GM23338 (cell line): Measurements from ENCODE around the gene SLIT1. TPM values are rescaled to one million over a fixed set of nuclear protein-coding genes. Genes with fewer than 3 reads are reported as not detected.

Source experiments
- ATAC-seq: fragments of 200-7000 bp; cut with Tn5 transposase; 3 replicates; pipeline ENCODE4 v1.9.1; 2020
- DNase-seq: peaks from one replicate; pipeline ENCODE4 v3.0.0-alpha.2; 2015; ENCODE audit warnings: low spot score
- H2AFZ ChIP-seq: fragments of 200-600 bp; sonication (generic); 2 replicates; pipeline ENCODE4 v1.8.0; 2016; ENCODE audit warnings: antibody characterized with exemption, mild to moderate bottlenecking, moderate library complexity
- H3F3A ChIP-seq: fragments of 200-600 bp; sonication (generic); replicated peaks from 2 replicates; pipeline ENCODE4 v1.8.0; 2017; ENCODE audit warnings: antibody characterized with exemption, mixed run types, low read depth
- H3K27ac ChIP-seq: fragments of 200-600 bp; sonication (generic); 2 replicates; pipeline ENCODE4 v1.6.1; 2016; ENCODE audit warnings: low read depth
- H3K27me3 ChIP-seq: fragments of 200-600 bp; sonication (generic); 2 replicates; pipeline ENCODE4 v1.8.0; 2016; ENCODE audit warnings: mild to moderate bottlenecking, mixed run types, moderate library complexity; ENCODE audit not compliant: insufficient read depth
- H3K36me3 ChIP-seq: fragments of 200-600 bp; sonication (generic); 2 replicates; pipeline ENCODE4 v1.8.0; 2016; ENCODE audit warnings: mild to moderate bottlenecking; ENCODE audit not compliant: insufficient read depth
- H3K4me1 ChIP-seq: fragments of 200-600 bp; sonication (generic); 2 replicates; pipeline ENCODE4 v1.8.0; 2016; ENCODE audit warnings: mild to moderate bottlenecking, moderate library complexity; ENCODE audit not compliant: insufficient read depth
- H3K4me2 ChIP-seq: fragments of 200-600 bp; sonication (generic); 2 replicates; pipeline ENCODE4 v1.7.1; 2017; ENCODE audit warnings: mixed run types
- H3K4me3 ChIP-seq: fragments of 200-600 bp; sonication (generic); 2 replicates; pipeline ENCODE4 v1.6.1; 2016; ENCODE audit warnings: mixed run types
- H3K79me2 ChIP-seq: fragments of 200-600 bp; sonication (generic); replicated peaks from 2 replicates; pipeline ENCODE4 v1.8.0; 2017; ENCODE audit warnings: mild to moderate bottlenecking; ENCODE audit not compliant: insufficient read depth
- H3K9me2 ChIP-seq: fragments of 200-600 bp; sonication (generic); 2 replicates; pipeline ENCODE4 v1.8.0; 2017; ENCODE audit not compliant: insufficient read depth
- H4K20me1 ChIP-seq: fragments of 200-600 bp; sonication (generic); replicated peaks from 2 replicates; pipeline ENCODE4 v1.8.0; 2017; ENCODE audit warnings: mild to moderate bottlenecking; ENCODE audit not compliant: insufficient read depth
- H3K27ac Mint-ChIP-seq: 2 replicates; pipeline ENCODE4 v1.8.0; 2020; ENCODE audit warnings: inconsistent platforms, mild to moderate bottlenecking, moderate library complexity, mixed read lengths
- H3K27me3 Mint-ChIP-seq: 3 replicates; pipeline ENCODE4 v1.8.0; 2022; ENCODE audit warnings: low read depth, mild to moderate bottlenecking, moderate library complexity, mixed read lengths, inconsistent platforms; ENCODE audit not compliant: insufficient read depth, poor library complexity
- H3K36me3 Mint-ChIP-seq: 3 replicates; pipeline ENCODE4 v1.8.0; 2021; ENCODE audit warnings: low read depth, mild to moderate bottlenecking, inconsistent platforms, moderate library complexity, mixed read lengths
- H3K4me1 Mint-ChIP-seq: 3 replicates; pipeline ENCODE4 v1.8.0; 2020; ENCODE audit warnings: mild to moderate bottlenecking, inconsistent platforms, mixed read lengths
- H3K4me3 Mint-ChIP-seq: 3 replicates; pipeline ENCODE4 v1.8.0; 2021; ENCODE audit warnings: moderate library complexity, mild to moderate bottlenecking, inconsistent platforms, mixed read lengths
- H3K9me3 Mint-ChIP-seq: 3 replicates; pipeline ENCODE4 v1.8.0; 2020; ENCODE audit warnings: moderate library complexity, mild to moderate bottlenecking, inconsistent platforms, mixed read lengths
- CREB1 ChIP-seq: fragments of 250-450 bp; sonication (Bioruptor Pico); IDR thresholded peaks from 2 replicates; pipeline ENCODE4 v1.5.0; 2020; ENCODE audit warnings: low read depth, mild to moderate bottlenecking, moderate library complexity
- CTCF ChIP-seq, 2 experiments: fragments of 200-600 bp in 1 of 2; sonication (generic) in 1 of 2; conservative IDR thresholded peaks; 2 replicates each; pipeline versions ENCODE4 v1.5.1 to v1.6.1; 2016 to 2017; ENCODE audit warnings: antibody characterized with exemption in 2 of 2, low read depth in 2 of 2, mild to moderate bottlenecking in 2 of 2, moderate library complexity in 1 of 2
- ETS1 ChIP-seq: IDR thresholded peaks from 2 replicates; pipeline ENCODE4 v1.6.1; 2016; ENCODE audit warnings: antibody characterized with exemption
- EZH2 ChIP-seq: fragments of 200-600 bp; sonication (generic); IDR thresholded peaks from one replicate; pipeline ENCODE4 v1.8.0; 2017; ENCODE audit warnings: antibody characterized with exemption, mild to moderate bottlenecking, low read depth; ENCODE audit not compliant: unreplicated experiment
- EZH2phosphoT487 ChIP-seq: fragments of 200-600 bp; sonication (generic); IDR thresholded peaks from one replicate; pipeline ENCODE4 v1.8.1; 2018; ENCODE audit warnings: antibody characterized with exemption; ENCODE audit not compliant: unreplicated experiment
- JUNB ChIP-seq: IDR thresholded peaks from one replicate; pipeline ENCODE4 v1.6.1; 2016; ENCODE audit warnings: antibody characterized with exemption; ENCODE audit not compliant: unreplicated experiment
- NANOG ChIP-seq: IDR thresholded peaks from 2 replicates; pipeline ENCODE4 v1.6.1; 2016; ENCODE audit warnings: antibody characterized with exemption, borderline replicate concordance
- POLR2AphosphoS5 ChIP-seq: IDR thresholded peaks from 2 replicates; pipeline ENCODE4 v1.6.1; 2016; ENCODE audit warnings: antibody characterized with exemption, low read depth
- REST ChIP-seq: IDR thresholded peaks from one replicate; pipeline ENCODE4 v1.6.1; 2018; ENCODE audit warnings: antibody characterized with exemption; ENCODE audit not compliant: unreplicated experiment
- STAT1 ChIP-seq: IDR thresholded peaks from one replicate; pipeline ENCODE4 v1.6.1; 2016; ENCODE audit warnings: antibody characterized with exemption; ENCODE audit not compliant: unreplicated experiment
- ZNF114 ChIP-seq: fragments of 250-450 bp; sonication (Bioruptor Pico); IDR thresholded peaks from 2 replicates; pipeline ENCODE4 v1.5.0; 2020; ENCODE audit warnings: mild to moderate bottlenecking, moderate library complexity
- ZNF331 ChIP-seq: fragments of 250-450 bp; sonication (Bioruptor Pico); IDR thresholded peaks from 2 replicates; pipeline ENCODE4 v1.5.0; 2020; ENCODE audit warnings: low read depth, mild to moderate bottlenecking, moderate library complexity
- polyA plus RNA-seq: library from polyadenylated mRNA; unstranded; fragments of >200 nt; fragmentation: Nextera tagmentation; extraction: Ambion mirVana; gene quantifications from 2 replicates; pipeline ENCODE4 v1.2.1, GENCODE V29; 2016
- total RNA-seq: library from RNA; depleted of rRNA; stranded (reverse); fragments of >200 nt; shearing (Covaris generic); gene quantifications from 2 replicates; pipeline ENCODE4 v1.2.3, GENCODE V29; 2014

SLIT1 gene
- total and polyA plus RNA-seq, 2 experiments from 2014 or later = 0.76 to 1.7 TPM

GRCh38 chr10:97129666-97130065 lies 56.1 kb downstream of the SLIT1 start (continued):
- no peak for TF ChIP-seq REST
- TF ChIP-seq ETS1 = no peak
- TF ChIP-seq ZNF114 (CRISPR knock-in tag) = no peak
- no peak for TF ChIP-seq CREB1 (CRISPR knock-in tag)

GRCh38 chr10:97128516-97129154 lies 57.1 kb downstream of the SLIT1 start:
- DNase-seq = no peak
- Mint-ChIP-seq H3K27me3 (peaks cover 2% of the 10 kb centered on the region), H3K9me3 (no peaks in the 10 kb centered on the region), H3K36me3 (no peaks in the 10 kb centered on the region), H3K4me3 (no peak overlapping the region), H3K27ac (no peak overlapping the region), H3K4me1 (no peaks in the 10 kb centered on the region)
- H3K79me2 ChIP-seq = no peaks in the 10 kb centered on the region
- H3K27ac ChIP-seq = no peak overlapping the region
- no peaks in the 10 kb centered on the region for H3K4me1 ChIP-seq
- H3K4me2 ChIP-seq = no peak overlapping the region
- no peaks in the 10 kb centered on the region for H3K27me3 ChIP-seq
- H3K4me3 ChIP-seq = no peak overlapping the region
- H3K36me3 ChIP-seq = no peaks in the 10 kb centered on the region
- no peaks in the 10 kb centered on the region for H3F3A ChIP-seq
- H4K20me1 ChIP-seq = no peaks in the 10 kb centered on the region
- no peak for ATAC-seq
- H3K9me2 ChIP-seq = no peaks in the 10 kb centered on the region
- no peak overlapping the region for H2AFZ ChIP-seq
- TF ChIP-seq ZNF331 (no peak), NANOG (no peak), CREB1 (CRISPR knock-in tag) (no peak), CTCF (conservative IDR thresholded peaks at IDR 0.05; ENCODE audit: low read depth in 2 of 2) (no peak), STAT1 (no peak), REST (no peak), EZH2 (no peak), EZH2phosphoT487 (no peak), POLR2AphosphoS5 (no peak), ETS1 (no peak), JUNB (no peak)
